ENCODE results near the gene FUNDC1. TPM values are rescaled to one million over a fixed set of nuclear protein-coding genes. Genes with fewer than 3 reads are reported as not detected.
"Not testable (repeated sequence)": the region's sequence is repeated elsewhere in the genome, so short reads cannot be mapped to it uniquely, and the experiment has no call there.

FUNDC1 gene, protein sequence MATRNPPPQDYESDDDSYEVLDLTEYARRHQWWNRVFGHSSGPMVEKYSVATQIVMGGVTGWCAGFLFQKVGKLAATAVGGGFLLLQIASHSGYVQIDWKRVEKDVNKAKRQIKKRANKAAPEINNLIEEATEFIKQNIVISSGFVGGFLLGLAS
- 25.7 TPM for total RNA-seq
- long read RNA-seq, transcript FUNDC1-201 (5 exons, 1,196 nt) = major isoform, 14 of 14 reads
- long read RNA-seq, partial matches to known transcripts = 0 of 14 reads
- long read RNA-seq, other reads (novel, unspliced or antisense) = 0 of 14 reads

DNA sequence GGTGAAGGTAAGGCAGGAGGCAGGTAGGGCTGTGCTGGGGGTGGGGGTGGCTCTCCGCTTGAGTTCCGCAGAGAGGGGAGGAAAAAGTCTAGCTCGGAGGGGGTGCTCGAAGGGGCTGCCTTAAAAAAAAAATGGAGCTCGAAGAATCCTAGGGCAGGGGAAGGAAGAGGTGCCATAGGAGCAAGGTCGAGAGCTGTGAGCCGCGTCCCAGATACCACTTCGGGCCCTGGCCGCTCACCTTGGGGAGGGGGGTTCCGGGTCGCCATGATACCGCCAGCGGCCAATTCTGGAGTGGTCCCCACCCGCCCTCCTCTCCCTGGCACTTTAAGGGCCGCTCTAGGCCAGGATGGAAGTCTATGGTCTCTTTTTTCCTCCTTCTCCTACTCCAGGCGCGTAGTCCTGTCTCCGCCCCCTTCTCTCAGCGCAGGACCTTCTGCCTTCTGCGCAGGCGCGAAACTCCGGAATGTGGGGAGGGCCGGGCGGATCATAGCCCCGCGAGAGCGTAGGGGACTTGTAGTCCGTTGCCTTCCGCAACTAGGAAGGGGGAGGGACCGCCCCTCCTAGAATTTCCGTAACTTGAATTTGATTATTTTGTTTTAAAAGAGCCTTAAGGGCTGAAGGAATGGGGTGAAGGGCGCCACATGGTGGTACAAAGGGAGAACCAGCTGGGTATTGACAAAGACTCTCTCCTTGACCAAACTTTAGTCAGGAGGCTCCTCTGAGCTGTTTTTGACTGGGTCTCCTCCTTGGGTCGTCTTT lies at the start of gene FUNDC1:
TSS of gene FUNDC1 (minus strand) at position 293 of the 759 bp plus-strand sequence. CDS start at position 266, 27 bp downstream.
- DNase-seq (peak; percentile 95), ATAC-seq (peak; percentile 99)
- intact Hi-C loops (cut with micrococcal nuclease) = no loop called here

GRCh38 chrX:44585866-44586265 lies 43.2 kb upstream of the FUNDC1 start:
- ATAC-seq (no peak), DNase-seq (no peak)
- intact Hi-C loops (cut with micrococcal nuclease) = no loop called here

DNA sequence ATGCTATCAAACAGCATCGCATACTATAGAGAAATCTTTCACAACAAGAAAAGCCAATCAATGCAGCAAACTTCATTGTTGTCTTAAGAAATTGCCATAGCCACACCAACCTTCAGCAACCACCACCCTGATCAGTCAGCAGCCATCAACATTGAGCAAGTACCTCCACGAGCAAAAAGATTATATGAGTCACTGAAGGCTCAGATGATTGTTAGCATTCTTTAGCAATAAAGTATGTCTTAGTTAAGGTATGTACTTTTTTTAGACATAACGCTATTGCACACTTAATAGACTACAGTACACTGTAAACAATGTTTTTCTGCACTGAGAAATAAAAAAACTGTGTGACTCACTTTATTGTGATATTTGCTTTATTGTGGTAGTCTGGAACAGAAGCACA lies 37.8 kb upstream of the FUNDC1 start:
- DNase-seq (no peak), ATAC-seq (no peak)
- intact Hi-C loops (cut with micrococcal nuclease) = no loop called here

DNA sequence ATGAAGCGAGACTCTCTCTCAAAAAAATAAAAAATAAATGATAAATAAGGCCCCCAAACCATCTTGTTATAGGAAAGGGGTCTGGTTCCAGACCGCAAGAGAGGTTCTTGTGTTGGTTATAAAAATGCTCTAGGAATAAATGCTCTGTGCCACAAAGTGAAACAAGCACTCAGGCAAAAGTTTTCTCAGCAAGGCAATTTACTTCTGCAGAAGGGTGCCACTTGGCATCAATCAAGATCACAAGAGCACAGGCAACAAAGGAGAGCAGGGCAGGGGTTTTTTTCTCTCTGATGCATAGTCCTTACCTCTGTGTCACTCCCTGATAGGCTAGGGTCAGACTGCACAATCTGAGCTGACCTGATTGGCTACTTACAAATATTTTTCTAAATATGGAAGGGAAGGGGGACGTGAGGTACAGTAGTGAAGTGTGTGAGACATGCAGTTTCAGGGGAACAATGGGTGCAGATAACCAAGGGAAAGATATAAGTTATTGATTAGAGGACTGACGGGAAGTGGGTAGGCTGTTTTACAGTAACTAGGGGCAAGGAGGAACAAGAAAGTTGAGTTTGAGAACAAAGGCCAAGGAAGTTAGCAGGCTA lies 29.8 kb upstream of the FUNDC1 start:
- ATAC-seq (no peak), DNase-seq (no peak)
- intact Hi-C loops (cut with micrococcal nuclease) = no loop called here

DNA sequence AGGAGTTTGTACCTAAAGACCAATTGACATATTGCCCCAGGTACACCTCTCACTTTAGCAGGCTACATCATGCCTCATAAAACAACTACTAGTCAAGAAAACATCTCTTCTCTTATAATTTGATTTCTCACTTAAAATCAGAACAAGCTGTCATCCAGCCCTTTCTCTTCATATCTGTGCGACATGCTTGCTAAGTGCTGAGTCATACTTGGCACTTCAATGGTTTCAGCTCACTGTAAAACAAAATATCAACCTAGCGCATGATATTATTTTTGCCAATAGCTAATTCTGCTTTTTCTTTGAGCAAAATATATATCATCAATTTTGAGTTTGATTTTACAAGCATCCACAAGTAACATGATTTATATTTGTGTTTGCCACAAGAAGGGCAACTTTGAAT lies 27.9 kb upstream of the FUNDC1 start:
- intact Hi-C loops (cut with micrococcal nuclease) = no loop called here
- no peak for ATAC-seq
- DNase-seq = no peak

- no peak for ATAC-seq
These were observed 26.5 kb upstream of the FUNDC1 start for GRCh38 chrX:44569122-44569521.

DNA sequence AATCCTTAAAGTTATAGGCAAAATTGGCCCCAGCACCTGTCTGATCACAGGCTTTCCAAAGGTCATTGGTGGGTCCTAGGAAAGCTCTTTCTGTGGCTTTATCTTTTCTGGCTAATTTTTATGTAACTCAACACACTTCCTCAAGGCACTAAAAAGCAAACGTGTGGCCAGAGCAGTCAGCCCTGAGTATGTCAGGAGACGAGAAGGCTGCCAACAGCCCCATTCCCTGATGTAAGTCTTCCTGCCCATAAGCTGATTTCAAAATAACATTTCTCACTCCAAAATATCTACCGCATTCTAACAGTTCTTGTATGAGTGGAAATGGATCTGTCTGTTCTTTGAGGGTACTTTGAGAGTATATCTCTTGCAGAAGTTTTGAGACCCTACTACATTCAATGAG lies 25.5 kb upstream of the FUNDC1 start:
- ATAC-seq (no peak), DNase-seq (peak; percentile 27)
- intact Hi-C loops (cut with micrococcal nuclease) = no loop called here

More at GRCh38 chrX:44569122-44569521, 26.5 kb upstream of the FUNDC1 start:
- intact Hi-C loops (cut with micrococcal nuclease) = no loop called here
- no peak for DNase-seq

DNA sequence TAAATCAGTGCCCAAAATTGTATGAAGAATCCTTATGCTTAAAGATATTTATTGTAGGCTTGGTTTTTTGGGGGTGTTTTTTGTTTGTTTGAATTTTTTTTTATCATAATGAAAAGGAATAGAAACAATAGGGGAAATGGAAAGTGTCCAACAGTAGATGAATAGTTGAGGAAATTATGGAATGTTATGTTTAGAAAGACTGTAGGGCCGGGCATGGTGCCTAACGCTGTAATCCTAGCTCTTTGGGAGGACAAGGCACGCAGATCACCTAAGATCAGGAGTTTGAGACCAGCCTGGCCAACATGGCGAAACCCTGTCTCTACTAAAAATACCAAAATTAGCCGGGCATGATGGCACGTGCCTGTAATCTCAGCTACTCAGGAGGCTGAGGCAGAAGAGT lies 19.2 kb upstream of the FUNDC1 start:
- ATAC-seq; DNase-seq; intact Hi-C loops (cut with micrococcal nuclease): not testable (repeated sequence)

DNA sequence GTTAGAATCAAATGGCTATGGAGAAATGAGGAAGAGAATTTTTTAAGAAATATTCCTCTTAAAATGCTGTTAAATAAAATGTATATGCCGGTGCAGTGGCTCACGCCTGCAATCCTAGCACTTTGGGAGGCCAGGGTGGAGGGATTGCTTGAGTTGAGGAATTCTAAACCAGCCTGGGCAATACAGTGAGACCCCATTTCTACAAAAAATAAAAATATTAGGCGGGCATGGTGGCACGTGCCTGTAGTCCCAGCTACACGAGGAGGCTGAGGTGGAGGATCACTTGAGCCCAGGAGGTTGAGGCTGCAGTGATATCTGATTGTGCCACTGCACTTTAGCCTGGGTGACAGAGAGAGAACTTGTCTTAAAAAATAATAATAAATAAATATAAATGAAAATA lies 7.9 kb upstream of the FUNDC1 start:
- DNase-seq (no peak), ATAC-seq (no peak)
- intact Hi-C loops (cut with micrococcal nuclease) = no loop called here

- intact Hi-C loops (cut with micrococcal nuclease); DNase-seq; ATAC-seq: not testable (repeated sequence)
These were observed 2.8 kb upstream of the FUNDC1 start for GRCh38 chrX:44545454-44545853.

- no peak for DNase-seq
- intact Hi-C loops (cut with micrococcal nuclease) = no loop called here
These were observed 1.4 kb upstream of the FUNDC1 start for GRCh38 chrX:44544036-44544435.

DNA sequence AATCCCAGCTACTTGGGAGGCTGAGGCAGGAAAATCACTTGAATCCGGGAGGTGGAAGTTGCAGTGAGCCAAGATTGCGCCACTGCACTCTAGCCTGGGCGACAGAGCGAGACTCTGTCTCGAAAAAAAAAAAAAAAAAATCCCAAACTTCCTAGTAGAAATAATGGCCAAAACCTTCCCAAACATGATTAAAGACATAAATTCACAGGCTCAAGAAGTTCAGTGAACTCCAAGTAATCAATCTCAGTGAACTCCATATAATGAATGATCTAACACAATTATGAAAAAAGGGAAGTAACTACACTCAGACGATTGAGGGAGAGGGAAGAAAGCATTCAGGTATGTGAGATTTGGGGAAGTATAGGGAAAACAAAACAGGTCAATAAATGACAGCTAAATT lies 6.5 kb downstream of the FUNDC1 start:
- intact Hi-C loops (cut with micrococcal nuclease) = no loop called here
- ATAC-seq = no peak
- no peak for DNase-seq

More at GRCh38 chrX:44544036-44544435, 1.4 kb upstream of the FUNDC1 start:
- no peak for ATAC-seq

DNA sequence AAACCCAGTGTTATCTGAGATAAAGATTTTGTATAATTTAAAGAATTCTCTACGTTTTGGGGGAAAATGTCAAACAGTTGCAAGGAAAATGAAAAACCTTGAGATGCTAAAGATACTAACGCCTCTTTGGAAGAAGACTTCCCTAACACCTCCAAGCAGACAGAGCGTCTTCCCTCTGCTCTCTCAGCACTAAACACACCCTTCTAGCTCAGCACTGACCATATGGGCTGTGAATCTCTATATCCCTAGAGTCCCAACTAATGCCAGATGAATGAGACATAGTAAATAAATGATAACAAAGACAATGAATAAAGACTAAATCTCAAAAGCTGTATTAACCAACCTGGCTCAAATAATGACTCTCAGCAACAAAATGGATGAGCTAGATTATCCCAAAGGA lies 13.3 kb downstream of the FUNDC1 start:
- intact Hi-C loops (cut with micrococcal nuclease) = no loop called here
- DNase-seq = no peak
- no peak for ATAC-seq

GRCh38 chrX:44514272-44514671 lies 28.4 kb downstream of the FUNDC1 start:
- ATAC-seq (no peak), DNase-seq (no peak)
- intact Hi-C loops (cut with micrococcal nuclease) = no loop called here

- DNase-seq (no peak), ATAC-seq (no peak)
- intact Hi-C loops (cut with micrococcal nuclease) = no loop called here
These were observed 35.4 kb downstream of the FUNDC1 start for GRCh38 chrX:44507292-44507691.

GRCh38 chrX:44506678-44507077 lies 36.0 kb downstream of the FUNDC1 start:
- DNase-seq (no peak), ATAC-seq (no peak)
- intact Hi-C loops (cut with micrococcal nuclease) = no loop called here

DNA sequence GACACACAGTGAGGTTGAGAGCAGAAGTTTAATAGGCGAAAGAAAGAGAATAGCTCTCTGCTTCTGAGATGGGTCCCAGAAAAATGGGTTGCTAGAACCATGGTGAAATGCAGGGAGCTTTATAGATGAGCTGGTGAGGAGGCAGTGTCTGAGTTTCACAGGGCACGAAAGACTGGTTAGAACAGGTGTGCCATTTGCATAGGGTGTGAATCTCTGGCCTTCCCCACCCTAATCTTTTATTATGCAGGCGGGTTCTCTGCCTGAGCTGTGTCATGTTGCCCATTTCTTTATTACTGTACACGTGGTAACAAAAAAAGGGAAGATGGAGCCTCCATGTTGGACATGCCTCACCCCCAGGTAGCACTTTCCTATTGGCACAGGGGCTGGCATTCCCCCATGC lies 39.1 kb downstream of the FUNDC1 start:
- ATAC-seq = no peak
- no peak for DNase-seq
- intact Hi-C loops (cut with micrococcal nuclease) = no loop called here

- DNase-seq (no peak), ATAC-seq (no peak)
- intact Hi-C loops (cut with micrococcal nuclease) = no loop called here
These were observed 47.6 kb downstream of the FUNDC1 start for GRCh38 chrX:44495091-44495490.

DNA sequence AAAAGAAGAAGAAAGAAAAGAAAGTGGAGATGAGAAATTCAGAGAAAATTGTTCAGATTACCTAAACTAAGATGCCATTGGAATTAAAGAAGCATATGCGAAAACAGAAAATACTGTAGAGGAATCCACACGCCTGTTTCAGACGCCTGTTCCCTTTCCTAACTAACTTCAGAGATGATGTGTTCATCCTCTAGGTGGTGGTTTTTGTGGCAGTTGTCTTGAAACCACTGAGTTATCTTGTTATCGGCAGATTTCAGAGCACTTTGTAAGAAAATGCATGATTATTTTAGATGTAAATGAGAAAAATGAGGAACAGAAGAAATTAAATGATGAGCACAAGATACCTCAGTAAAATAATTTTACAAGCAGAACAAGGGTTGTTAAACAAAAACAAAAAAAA lies 48.3 kb downstream of the FUNDC1 start:
- ATAC-seq (no peak), DNase-seq (no peak)
- intact Hi-C loops (cut with micrococcal nuclease) = no loop called here

DNA sequence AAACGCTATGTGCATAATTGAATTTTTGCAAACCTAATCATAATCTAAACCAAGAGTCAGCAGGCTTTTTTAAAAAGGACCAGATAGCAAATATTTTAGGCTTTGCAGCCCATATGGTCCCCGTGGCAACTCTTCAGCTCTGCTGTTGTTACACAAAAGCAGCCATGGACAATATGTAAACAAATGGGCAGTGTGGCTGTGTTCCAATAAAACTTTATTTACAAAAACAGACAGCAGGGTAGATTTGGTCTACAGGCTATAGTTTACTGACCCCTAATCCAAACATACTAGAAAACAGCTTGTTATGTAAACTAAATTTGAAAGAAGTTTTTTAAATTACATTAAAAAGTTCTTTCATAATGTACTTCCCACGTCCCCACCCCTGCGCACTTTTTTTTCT lies 53.1 kb downstream of the FUNDC1 start:
- no peak for ATAC-seq
- intact Hi-C loops (cut with micrococcal nuclease) = no loop called here
- DNase-seq = no peak
